Stimulated activated naive CD8-positive, alpha-beta T cell treated with anti-CD3 and anti-CD28 coated beads, Interleukin-15, Interleukin-2, amounts not matched to agents 100 U/mL and 50 U/mL, for 24 hours (primary cell): ENCODE results near the gene PDGFRA.

Experiments
- ATAC-seq: fragments of 150-1000 bp; cut with Tn5 transposase; one replicate; pipeline ENCODE4 v1.10.0; 2021
- DNase-seq: peaks from one replicate; pipeline ENCODE4 v3.0.0; 2021

Gene PDGFRA

DNA sequence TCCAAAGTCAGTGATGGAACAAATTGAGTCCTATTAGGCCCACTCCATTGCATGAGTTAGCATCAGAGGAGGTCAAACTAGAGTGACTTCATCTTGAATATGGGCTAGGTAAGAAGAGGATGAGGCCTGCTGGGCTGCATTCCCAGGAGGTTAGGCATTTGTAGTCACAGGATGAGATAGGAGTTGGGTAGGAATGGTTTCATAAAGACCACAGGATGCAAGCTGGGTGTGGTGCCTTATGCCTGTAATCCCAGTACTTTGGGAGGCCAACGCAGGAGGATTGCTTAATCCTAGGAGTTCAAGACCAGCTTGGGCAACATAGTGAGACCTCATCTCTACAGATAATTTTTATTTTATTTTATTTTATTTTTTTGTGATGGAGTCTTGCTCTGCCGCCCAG is 26.8 kb downstream of the PDGFRA start:
- DNase-seq (no peak), ATAC-seq (no peak)

DNA sequence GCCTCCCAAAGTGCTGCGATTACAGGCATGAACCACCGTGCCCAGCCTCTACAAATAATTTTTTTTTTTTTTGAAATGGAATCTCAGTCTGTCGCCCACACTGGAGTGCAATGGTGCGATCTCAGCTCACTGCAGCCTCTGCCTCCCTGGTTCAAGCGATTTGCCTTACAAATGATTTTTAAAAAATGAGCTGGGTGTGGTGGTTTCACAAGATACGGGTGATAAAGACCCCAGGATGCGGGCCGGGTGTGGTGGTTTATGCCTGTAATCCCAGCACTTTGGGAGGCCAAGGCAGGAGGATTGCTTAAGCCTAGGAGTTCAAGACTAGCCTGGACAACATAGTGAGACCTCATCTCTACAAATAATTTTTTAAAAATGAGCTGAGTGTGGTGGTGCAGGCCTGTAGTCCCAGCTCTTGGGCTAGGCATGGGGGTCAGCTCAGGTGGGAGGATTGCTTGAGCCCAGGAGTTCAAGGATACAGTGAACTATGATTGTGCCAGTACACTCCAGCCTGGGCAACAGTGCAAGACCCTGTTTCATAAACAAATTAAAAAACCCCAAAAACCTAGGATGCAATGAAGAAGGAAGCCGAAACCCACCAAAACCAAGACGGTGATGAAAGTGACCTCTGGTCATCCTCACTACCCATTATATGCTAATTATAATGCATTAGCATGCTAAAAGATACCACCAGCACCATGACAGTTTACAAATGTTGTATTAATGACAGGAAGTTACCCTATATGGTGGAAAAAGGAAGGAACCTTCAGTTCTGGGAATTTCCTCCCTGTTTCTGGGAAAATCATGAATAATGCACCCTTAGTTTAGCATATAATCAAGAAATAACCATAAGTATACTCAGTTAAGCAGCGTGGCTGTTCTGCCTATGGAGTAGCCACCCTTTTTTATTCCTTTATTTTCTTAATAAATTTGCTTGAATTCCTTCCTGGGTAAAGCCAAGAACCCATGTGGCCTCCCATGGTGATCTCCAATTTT is 27.7 kb downstream of the PDGFRA start:
- DNase-seq = no peak
- no peak for ATAC-seq

DNA sequence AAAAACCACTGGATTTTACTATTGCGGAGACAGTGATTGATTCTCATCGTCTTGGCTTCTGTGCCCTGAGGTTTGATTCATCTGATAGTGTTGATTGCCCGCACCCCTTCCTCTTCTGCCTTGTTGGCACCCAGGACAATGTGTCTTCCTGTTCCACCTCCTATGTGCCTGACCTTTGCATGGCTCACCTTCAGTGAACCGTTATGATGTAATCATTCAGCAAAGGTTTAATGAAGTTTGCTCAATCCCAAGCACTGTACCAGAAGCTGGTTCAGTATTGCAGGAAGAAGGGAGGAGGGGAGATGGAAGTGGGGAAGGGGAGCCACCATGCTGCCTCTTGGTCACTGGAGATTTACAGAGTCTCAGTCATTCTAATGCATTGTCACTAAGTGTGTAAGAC is 36.3 kb downstream of the PDGFRA start:
- no peak for ATAC-seq
- DNase-seq = no peak

DNA sequence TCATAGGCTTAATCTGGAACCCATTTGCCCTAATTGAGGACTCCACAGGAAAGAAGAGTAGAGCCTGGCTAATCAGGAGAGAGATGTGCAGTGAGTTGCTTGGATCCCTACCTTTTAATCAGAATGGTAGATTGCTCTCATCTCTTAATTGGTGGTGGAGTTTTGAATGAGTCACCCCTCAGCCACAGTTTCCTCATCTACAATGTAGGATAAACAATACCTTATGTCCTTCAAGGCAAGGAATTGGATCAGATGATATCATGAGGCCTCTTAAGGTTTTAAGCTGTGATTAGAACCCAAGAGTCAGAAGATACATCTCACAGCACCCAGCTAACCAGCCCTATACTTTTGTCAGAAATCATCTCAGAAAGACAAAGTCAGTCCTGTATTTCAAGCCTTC is 39.1 kb downstream of the PDGFRA start:
- DNase-seq (no peak), ATAC-seq (no peak)

DNA sequence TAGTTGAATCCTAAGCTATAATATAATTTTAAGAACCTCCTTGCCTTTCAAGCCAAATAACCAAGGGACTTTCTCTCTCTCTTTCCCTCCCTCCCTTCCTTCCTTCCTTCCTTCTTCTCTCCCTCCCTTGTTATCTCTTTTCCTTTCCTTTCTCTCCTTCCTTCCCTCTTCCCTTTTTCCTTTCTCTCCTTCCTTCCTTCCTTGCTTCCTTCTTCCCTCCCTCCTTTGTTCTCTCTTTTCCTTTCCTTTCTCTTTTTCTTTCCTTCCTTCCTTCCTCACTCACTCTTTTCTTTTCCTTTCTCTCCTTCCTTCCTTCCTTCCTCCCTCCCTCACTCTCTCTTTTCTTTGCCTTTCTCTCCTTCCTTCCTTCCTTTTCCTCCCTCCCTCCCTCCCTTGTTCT is 42.4 kb downstream of the PDGFRA start:
- DNase-seq = no peak
- ATAC-seq = no peak

DNA sequence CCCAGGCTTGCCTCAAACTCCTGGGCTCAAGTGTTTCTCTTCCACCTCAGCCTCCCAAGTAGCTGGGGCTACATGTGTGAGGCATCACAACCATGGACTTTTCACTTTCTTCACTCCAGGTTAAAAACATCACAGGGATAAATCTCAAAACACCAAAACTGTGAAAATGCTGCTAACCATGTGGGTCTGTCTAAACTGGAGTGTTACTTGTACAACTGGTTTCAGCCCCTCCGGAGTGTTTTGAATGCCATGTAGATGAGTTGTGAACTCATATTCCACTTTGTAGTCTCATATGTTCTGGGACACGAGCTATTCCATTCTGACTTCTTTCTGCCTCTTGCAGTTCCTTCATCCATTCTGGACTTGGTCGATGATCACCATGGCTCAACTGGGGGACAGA is 43.0 kb downstream of the PDGFRA start:
- DNase-seq (no peak), ATAC-seq (no peak)

DNA sequence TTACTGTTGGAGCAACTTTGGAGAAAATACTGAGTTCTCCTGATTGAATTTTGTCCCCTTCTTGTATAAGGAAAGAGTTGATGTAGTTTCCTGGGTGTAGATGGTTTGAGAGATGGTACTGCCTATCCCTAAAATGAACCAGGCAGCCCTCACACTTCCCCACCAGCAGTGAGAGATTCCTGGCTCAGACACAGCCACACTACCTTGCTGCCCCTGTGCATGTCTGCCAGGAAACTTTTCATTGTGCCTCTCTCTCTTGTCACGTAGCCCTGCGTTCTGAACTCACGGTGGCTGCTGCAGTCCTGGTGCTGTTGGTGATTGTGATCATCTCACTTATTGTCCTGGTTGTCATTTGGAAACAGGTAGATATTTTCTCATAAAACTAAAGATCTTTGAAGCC is 45.2 kb downstream of the PDGFRA start:
- no peak for ATAC-seq
- DNase-seq = no peak

DNA sequence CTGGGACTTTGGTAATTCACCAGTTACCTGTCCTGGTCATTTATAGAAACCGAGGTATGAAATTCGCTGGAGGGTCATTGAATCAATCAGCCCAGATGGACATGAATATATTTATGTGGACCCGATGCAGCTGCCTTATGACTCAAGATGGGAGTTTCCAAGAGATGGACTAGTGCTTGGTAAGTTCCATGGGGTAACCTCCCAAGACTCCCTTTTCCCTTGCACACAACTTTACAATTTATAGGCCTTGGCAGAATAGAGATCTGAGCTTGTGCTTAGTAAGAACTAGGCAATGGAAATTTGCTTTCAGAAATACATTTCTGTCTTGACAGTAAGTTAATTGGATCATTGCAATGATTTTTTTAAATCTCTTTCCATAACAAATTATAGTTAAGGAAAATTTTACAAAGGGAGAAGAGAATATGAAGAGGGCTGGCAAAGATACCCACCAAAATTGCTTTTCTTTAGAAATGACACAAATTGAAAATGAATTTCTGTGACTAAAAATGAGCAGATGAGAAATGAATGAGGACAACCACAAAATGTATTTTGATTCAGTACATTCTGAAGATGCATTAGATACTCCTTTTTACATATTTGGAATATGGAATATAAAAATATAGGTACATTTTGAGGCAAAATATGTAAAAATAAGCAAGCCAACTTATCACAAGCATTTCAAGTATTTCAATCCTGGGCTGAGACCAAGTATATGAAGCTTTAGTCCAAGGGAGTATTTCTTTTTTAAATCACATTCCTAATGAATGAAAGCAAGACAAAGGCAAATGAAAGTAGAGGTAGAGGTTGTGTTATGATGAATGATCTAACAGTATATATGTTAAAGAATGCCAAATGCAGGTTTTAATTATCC is 45.9 kb downstream of the PDGFRA start:
- DNase-seq (no peak), ATAC-seq (no peak)

DNA sequence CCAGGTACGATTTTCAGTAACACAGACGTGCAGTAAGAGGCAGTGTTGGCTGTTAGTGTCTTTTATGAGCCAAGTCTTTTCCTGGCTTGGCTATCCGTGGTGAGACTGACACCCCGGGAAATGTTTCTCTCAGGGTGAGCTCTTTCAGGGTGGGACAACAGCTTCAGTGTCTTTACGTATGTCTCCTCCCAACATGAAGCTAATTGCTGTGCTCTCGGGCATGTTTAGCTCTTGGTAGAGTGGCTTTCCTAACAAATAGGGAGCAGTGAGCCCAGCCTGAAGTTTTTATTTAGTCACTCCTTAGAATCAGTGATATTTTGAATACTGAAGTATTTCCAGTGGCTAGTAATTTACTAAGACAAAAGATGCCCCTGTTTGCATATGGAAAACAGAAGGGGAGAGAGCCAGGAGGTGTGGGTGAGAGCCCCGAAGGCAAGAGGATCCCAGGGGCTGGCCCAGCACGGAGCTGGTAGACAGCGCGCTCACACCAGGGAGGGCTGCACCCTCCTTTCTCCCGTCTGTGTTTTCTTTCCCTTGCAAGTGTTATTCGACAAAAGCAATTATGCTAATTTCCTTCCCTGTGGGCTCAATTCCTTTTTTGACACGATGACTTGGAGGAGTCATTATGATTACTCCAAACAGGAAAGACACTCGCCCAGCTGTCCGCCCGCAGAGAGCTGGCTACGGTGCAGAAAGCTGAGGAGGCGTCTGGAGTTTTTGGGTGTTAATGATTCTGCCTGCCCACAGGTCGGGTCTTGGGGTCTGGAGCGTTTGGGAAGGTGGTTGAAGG is 47.7 kb downstream of the PDGFRA start:
- ATAC-seq (no peak), DNase-seq (no peak)

DNA sequence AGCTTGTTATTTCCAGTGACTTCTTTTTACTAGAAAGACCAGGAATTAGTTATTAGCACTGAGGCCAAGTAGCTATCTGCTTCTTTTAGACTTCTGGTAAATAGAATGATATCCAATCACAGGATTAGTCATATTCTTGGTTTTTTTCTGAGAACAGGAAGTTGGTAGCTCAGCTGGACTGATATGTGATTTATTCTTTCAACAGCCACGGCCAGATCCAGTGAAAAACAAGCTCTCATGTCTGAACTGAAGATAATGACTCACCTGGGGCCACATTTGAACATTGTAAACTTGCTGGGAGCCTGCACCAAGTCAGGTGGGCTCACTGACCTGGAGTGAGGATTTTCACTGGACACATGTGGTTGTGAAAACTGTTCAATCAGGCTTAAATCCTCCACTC is 48.6 kb downstream of the PDGFRA start:
- ATAC-seq (no peak), DNase-seq (no peak)

DNA sequence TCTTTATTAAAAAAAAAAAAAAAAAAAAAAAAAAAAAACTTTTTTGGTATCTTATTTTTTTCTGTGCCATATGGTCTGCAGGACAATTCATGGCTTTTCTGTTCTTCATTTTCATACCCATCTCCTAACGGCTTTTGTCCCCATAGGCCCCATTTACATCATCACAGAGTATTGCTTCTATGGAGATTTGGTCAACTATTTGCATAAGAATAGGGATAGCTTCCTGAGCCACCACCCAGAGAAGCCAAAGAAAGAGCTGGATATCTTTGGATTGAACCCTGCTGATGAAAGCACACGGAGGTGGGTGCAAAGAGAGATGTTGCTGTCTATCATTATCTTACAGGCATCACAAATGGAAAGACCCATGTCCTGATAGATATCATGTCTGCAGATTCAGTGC is 49.1 kb downstream of the PDGFRA start:
- DNase-seq (no peak), ATAC-seq (no peak)

DNA sequence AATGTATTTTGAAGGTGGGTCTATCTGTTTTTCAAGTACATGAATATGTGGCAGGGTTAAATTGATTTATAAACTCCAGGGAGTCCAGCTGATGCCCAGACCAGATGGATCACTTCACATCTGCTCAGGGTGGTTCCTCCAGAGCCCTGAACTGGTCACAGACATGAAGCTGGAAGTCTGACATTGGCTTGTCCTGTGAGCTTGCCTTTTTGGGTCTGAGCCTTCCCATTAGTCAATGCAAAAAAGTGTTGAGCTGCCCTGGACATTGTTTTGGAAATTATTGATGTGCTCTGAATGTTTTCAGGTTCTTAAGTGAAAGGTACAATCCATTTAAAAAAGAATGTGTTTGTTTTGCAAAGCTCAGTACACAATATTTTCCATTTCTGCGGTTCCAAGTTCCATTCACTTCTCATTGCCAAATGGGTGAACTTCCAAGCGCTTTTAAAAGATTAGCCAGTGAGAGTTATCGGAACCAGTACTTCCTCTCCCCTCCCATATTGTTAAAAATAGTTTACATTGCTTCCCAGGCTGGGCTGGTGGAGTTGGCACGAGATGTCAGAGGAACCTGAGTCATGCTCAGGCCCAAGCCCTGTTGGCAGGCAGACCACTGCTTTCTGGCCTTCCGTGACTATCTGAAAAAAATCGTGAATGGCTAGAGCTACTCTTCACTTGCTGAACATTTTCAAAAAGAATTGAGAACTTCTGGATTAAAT is 52.1 kb downstream of the PDGFRA start:
- ATAC-seq (no peak), DNase-seq (no peak)

DNA sequence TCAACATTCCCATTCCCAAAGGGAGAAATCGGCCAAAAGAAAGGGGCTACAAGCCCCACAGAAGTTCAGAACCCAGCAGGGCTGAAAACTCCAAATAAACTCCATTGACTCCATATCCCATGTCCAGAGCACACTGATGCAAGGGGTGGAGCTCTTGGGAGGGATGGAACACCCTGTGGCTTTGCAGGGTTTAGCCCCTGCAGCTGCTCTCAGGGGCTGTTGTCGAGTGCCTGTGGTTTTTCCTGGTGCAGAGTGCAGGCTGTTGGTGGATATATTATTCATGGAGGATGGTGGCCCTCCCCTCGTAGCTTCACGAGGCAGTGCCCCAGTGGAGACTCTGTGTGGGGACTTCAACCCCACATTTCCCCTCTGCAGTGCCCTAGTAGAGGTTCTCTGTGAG is 53.7 kb downstream of the PDGFRA start:
- no peak for ATAC-seq
- DNase-seq = no peak

DNA sequence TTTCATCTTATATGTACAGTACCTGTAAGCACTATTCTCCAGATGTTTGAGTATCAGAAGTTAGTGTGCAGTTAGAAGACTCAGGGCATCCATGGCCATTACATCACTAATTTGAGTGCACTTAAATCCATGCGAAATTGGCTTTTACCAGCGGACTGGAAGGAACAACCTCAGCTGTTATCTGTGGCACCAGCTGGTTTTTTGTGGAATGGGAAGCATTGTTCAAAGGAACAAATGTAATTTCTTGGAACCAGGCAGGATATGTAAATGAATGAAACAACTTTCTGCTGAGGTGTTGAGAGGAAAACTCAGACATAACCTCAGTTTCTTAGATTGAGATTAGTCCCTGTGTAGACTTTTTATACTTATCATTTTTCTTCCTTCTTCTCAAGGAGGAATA is 60.2 kb downstream of the PDGFRA start:
- no peak for DNase-seq

DNA sequence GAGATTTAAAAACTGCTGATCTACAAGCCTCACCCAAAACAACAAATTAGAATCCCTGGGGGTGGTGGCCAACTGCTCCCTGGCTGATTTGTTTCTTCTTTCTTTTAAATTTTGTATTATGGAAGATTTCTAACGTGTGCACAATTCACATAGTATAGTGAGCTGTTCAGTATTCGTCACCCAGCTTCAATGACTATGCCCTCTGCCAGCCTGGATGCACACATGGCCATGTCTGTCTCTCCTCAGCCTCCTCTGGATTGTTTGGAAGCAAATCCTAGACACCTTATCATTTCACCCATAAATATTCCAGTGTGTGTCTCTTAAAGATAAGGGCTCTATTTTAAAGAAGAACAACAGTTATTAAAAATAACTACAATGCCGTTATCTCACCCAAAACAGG is 61.9 kb downstream of the PDGFRA start:
- ATAC-seq = no peak
- DNase-seq = no peak

More for the DNA sequence above, 60.2 kb downstream of the PDGFRA start:
- no peak for ATAC-seq

DNA sequence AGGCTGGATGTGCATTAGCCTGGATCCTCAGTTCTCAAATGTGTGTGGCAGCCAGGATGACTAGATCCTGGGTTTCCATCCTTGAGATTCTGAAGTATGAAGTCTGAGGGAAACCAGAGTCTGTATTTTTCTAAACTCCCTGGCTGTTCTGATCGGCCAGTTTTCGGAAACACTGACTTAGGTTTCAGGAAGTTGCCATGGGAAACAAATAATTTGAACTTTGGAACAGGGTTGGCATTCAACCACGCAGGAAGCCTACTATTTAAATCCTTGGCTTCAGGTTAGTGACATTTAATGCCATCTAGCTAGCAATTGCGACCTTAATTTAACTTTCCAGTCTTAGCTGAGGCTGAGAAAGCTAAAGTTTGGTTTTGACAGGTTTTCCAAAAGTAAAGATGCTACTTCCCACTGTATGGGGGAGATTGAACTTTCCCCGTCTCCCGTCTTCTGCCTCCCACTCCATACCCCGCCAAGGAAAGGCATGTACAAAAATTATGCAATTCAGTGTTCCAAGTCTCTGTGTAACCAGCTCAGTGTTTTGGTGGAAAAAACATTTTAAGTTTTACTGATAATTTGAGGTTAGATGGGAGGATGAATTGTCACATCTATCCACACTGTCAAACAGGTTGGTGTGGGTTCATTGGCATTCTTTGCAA is 67.6 kb downstream of the PDGFRA start:
- no peak for ATAC-seq

DNA sequence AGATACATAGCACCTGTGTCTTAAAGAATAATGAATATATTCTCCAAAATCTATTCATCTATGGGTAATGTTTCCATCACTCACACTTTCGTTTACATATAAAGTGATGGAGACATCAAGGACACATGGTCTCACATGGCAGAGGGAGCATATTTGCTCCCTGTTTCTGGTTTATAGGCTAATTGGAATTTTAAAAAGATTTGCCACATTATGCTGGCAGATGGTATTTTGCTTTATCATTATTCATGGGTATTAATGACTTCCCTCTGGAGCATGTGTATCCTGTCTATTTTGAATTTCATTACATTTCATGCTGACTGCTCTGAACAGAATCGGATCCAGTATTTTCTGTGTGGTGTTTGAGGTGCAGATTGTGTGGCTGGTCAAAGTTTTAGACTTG is 79.0 kb downstream of the PDGFRA start:
- ATAC-seq = no peak
- no peak for DNase-seq

More for the DNA sequence above, 67.6 kb downstream of the PDGFRA start:
- no peak for DNase-seq

DNA sequence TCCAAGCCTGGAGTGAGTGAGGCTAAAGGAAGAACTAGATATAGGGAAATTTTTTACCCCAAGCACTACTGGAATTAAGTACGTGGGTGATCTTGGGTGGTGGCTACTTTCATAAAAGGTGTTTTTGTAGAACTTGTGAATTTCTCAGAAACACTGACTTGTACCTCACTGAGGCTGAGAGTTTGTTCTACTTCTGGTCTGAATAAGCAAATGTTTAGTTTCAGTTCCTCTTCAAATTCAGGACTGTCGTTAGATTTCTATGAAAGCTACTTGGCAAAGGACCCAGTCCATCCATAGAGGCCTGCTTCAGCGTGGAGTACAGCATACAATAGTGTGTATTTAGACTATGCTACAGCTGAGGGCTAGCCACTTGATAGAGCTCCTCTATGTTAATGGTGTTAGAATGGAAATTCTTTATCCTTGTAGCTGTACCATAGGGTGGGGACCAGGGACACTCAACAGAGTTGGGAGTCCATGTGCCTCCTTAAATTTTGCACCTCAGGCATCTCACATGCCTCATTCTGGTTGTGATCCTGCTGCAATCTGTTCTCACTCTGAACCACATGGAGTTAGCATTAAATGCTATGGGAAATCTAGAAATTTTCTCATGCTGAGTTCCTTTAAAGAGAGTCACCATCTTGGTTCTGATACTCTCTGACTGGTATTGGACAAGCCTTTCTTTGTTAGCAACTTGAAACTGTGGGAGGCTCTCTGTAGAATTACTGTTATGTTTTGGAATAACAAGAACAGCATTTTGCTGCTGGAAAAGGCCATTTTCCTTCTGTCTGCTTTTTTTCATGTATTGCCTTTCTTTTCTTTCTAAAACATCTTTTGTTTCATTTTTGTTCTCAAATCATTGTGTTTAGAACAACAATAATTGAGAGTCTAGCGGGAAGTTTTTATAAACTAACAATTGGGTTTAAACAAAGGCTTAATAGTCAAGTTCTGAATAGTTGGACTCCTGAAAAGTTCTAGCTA is 86.8 kb downstream of the PDGFRA start:
- peak; percentile 59 for ATAC-seq
- no peak for DNase-seq

DNA sequence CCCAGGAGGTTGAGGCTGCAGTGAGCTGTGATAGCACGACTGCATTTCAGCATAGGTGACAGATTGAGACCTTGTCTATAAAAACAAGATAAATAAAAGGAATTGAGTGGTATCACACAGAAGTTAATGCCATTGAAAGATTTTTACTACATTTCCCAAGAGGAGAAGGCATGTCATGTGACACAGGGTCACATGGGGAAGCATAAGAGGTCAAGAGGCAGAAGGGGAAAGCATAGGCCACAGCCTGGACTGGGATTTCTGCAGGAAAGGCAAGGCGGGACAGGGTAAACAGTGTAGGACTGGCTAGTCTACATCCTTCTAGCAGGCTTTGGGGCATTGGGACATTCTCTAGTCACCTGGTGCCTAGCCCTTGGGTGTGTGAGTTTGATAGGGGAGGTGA is 88.6 kb downstream of the PDGFRA start:
- DNase-seq = no peak
- no peak for ATAC-seq

DNA sequence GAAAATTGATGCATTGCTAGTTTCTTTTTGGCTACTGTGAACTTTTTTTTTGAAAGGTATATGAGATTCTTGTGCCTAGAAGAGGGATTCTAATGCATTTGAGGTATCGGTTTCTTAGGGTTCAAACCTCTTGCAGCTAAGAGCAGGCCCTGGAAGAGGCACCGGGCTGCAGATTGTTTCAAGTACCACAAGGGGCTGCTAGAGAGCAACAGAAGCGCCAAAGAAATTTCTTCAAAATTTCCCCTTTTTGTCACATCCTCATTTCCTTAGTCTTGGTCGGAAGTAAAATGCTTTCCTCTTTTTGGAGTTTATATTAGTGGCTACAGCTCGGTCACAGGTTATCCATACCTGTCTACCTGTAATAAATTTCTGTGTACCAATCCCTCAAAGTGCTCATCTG is 89.8 kb downstream of the PDGFRA start:
- DNase-seq (peak; percentile 10), ATAC-seq (no peak)
